SK-MEL-5 (cell line): Measurements from ENCODE around the gene PAX5. TPM values are rescaled to one million over a fixed set of nuclear protein-coding genes. Genes with fewer than 3 reads are reported as not detected.
A peak's percentile ranks its signal among the peaks of the same experiment; 100 is the strongest.

ENCODE experiments used
- DNase-seq: peaks from one replicate; pipeline ENCODE4 v3.0.0-alpha.2; 2016; ENCODE audit warnings: low read depth, low spot score
- in situ Hi-C: cut with HindIII; loops from 2 replicates; pipeline ENCODE4 v1.10.0; 2016; ENCODE audit warnings: low sequenced_read_pairs, high pct_unique_total_duplicates, low pct_unique_long_range_greater_than_20kb
- total RNA-seq: library from RNA; depleted of rRNA; stranded (reverse); fragments of >200 nt; shearing (Covaris generic); gene quantifications from 2 replicates; pipeline ENCODE4 v1.2.3, GENCODE V29; 2014

PAX5 gene
- total RNA-seq, 1 experiment from 2014 or later = not detected

DNA sequence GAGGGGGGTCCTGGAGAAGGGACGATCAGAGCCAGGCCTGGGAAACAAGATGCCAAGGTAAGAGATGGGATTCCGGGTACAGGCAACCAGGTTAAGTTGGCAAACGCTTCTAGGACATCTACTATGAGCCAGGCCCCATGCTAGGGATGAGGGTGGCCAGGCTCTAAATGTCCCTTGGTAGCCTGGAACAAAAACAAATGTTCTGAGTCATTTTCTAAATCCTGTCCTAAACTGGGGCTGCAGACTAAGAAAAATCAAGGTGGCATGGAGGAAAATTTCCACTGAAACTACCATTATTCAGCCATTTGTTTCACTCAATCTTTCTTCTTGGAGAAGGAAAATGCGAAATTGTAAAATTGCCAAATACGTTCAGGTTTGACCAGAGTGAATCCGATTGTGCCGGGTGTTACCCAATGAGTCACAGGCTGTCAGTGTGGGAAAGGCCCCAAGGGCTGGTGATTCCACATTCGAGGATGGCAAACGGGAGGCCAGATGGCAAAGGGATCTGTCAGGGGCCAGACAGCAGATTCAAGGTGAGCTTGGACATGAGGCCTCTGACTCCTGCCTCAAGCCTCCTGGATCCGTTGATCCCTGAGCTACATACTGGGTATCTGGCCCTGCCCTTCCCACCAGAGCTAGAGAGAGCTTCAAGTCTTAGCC lies 57.6 kb downstream of the PAX5 start:
- in situ Hi-C loops = no loop called here

DNA sequence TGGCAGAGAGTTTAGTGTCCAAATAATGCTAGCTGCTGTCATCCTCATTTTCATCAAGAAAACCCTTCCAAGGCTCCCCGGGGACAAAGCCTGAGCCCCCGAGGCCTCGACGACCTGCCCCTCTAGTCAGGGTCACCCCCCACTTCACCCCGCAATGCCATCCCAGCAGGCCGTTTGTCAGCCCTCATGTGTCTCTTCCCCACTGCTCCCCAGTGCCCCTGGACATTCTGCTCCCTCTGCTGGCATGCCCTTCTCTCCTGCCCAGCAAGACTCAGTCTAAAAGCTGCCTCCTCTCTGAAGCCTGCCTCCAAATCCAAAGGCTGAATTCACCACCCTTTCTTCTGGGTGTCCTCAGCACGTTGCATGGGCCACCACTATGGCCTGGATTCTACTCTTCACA lies 59.3 kb downstream of the PAX5 start:
- DNase-seq = no peak
- in situ Hi-C loops = no loop called here

More for the DNA sequence above, 57.6 kb downstream of the PAX5 start:
- no peak for DNase-seq

GRCh38 chr9:36971935-36972488 lies 62.1 kb downstream of the PAX5 start:
- DNase-seq = no peak
- in situ Hi-C loops = no loop called here

- in situ Hi-C loops = no loop called here
- peak; percentile 48 for DNase-seq
Observed at GRCh38 chr9:36970007-36970888, 63.8 kb downstream of the PAX5 start.

DNA sequence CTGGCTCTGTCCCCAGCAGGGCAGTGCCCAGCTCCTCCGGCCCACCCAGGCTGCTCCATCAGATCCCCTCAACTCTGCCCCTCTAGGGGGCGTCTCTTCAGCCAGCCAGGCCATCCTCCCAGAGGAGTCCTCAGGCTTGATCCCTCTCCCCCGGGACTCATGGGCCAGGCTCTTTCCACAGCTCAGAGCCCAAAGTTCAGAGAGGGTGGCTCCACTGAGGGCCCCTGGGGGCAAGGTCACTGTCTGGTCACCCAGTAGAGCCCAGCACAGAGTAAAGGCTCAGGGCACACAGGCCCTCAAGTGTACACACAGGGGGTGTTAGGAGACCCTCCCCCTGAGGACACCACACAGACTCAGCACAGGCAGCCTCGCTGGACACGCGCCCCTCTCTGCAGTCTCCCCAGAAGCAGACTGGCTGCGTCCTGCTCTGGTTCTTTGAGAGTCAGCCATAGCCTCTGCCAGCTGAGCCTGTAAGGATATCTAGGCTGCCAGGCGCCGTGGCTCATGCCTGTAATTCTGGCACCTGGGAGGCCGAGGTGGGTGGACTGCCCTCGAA lies 64.8 kb downstream of the PAX5 start:
- DNase-seq = no peak
- in situ Hi-C loops = no loop called here

- DNase-seq = no peak
- in situ Hi-C loops = no loop called here
Observed at GRCh38 chr9:36968574-36969215, 65.4 kb downstream of the PAX5 start.

DNA sequence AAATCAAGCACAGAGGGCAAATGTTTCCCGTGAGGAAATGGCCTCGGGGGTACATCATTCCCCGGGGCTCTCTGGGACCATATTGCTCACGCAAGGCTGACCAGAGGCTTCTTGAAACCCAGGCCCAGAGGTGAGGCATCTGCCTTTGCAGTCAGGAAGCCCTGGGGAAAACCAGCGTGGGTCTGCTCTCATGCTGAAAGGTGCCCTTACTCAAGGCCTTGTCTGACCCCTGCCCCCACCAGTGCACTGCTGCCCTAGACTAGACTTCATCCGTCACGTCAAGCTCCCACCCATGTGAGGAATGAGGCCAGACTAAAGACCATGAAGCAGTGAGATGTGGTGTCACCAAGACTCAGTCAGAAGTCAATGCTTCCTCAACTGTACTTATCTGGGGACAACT lies 66.1 kb downstream of the PAX5 start:
- in situ Hi-C loops = no loop called here
- no peak for DNase-seq

GRCh38 chr9:36966371-36967097 lies 67.5 kb downstream of the PAX5 start:
- in situ Hi-C loops = no loop called here
- DNase-seq = no peak

GRCh38 chr9:36964791-36965190 lies 69.3 kb downstream of the PAX5 start:
- no peak for DNase-seq
- in situ Hi-C loops = no loop called here

DNA sequence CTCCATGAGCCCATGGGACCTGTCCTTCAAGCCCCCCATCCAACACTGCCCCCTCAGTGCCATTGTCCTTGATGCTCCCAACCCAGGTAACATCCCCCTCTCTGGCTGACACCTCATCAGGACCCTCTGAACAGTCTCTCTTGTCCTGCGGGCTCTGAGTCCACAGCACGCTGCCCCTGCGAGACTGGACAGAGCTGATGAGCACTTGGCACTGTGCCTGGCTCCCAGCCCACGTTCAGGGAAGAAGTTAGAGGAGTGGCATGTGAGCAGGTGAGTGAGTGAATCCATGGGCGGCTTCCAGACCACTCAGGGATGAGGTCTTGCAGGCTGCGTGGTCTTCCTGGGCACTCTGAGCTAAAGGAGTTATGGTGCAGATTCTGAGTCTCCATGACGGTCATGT lies 70.7 kb downstream of the PAX5 start:
- no peak for DNase-seq

GRCh38 chr9:36962691-36963090 lies 71.4 kb downstream of the PAX5 start:
- in situ Hi-C loops = no loop called here
- no peak for DNase-seq

More for the DNA sequence above, 70.7 kb downstream of the PAX5 start:
- in situ Hi-C loops = no loop called here

- in situ Hi-C loops = no loop called here
- DNase-seq = no peak
Observed at GRCh38 chr9:36961561-36962325, 72.3 kb downstream of the PAX5 start.

- DNase-seq = no peak
- in situ Hi-C loops = no loop called here
Observed at GRCh38 chr9:36961051-36961450, 73.0 kb downstream of the PAX5 start.

GRCh38 chr9:36960575-36960955 lies 73.5 kb downstream of the PAX5 start:
- in situ Hi-C loops = no loop called here
- no peak for DNase-seq

DNA sequence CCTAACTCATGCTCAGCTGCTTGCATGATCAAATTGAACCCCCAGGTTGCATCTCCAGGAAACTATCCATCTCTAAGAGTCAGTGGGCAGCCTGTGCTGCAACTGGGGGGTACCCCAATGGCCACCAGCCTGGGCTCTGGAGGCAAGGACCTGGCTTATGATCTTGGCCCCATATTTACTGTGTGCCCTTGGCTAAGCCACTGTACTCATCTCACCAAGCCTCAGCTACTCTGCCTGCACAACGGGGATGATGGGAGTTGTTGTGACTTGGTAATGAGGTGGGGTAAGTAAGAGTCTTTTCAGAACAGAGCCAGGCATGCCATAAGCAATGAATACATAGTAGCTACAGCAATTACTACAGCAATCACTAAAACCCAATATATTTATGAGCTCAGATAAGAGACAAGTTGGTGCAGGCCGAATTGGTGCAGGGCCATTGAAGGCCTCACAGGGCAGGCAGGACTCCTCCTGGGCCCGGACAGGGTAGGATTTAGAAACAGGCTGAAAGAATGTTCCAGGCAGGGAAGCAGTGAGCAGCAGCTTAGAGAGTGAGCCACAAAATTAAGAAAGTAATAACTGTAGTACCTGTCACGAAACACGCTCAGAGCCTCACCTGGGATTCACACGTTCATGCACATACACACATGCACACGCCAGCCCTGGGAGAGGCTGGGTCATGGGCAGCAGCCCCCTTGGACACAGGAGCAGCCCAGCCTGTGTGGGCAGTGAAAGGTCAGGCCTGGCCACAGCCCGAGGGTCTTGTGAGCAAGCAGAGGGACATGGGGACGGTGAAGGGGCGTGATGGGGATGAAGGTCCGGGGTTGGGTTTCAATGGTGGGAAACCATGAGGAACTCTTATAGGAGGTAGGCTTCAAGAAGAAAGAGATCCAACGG lies 74.1 kb downstream of the PAX5 start:
- in situ Hi-C loops = no loop called here
- no peak for DNase-seq

DNA sequence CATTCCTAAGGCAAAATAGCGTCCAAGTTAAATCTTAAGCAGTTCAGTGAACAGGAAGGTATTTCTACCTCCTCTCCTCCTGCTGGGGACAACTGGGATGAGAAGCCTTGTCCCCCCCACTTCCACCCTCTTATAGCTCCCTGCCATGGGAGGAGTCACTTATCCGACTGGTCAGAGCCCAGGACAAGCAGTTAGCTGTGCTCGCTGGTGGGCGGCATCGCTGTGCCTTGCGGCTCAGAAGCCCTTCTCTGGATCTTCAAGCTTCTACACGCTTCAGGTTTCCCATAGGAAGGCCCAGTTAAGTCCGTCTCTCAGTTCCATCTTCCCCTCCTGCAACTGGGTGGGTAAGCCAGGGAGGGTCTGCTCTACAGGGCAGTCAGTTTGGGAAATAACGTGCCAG lies 77.2 kb downstream of the PAX5 start:
- no peak for DNase-seq
- in situ Hi-C loops = no loop called here
